H1 (cell line): ENCODE results near the gene CDKL1. TPM values are rescaled to one million over a fixed set of nuclear protein-coding genes. Genes with fewer than 3 reads are reported as not detected.
A peak's percentile ranks its signal among the peaks of the same experiment; 100 is the strongest.

ENCODE experiments used
- CTCF ChIA-PET: fragments of 300-600 bp; sonication (Branson Sonifier 250); formaldehyde crosslinking; loops from one replicate; lab custom pipeline; 2021; ENCODE audit not compliant: partially characterized antibody; lab: Charles Lee
- POLR2A ChIA-PET: fragments of 300-600 bp; sonication (Branson Sonifier 250); formaldehyde crosslinking; loops from one replicate; lab custom pipeline; 2021; ENCODE audit warnings: inconsistent platforms; ENCODE audit not compliant: partially characterized antibody; lab: Charles Lee
- DNase-seq, 2 experiments: peaks; one replicate each; pipeline versions ENCODE4 v3.0.0 to v3.0.0-alpha.2; 2010 to 2022; ENCODE audit warnings: low spot score in 2 of 2, low read depth in 1 of 2, mixed read lengths in 1 of 2
- FAIRE-seq: peaks from 2 replicates; lab custom pipeline; 2011; peaks lifted over from hg19 to GRCh38; lab: Jason Lieb, UNC
- H2AFZ ChIP-seq: 2 replicates; pipeline ENCODE4 v1.8.1; 2012; ENCODE audit warnings: low read length, inconsistent platforms
- H2AK5ac ChIP-seq: 2 replicates; pipeline ENCODE4 v1.6.1; 2013; ENCODE audit warnings: low read depth, low read length
- H2BK120ac ChIP-seq: replicated peaks from 2 replicates; pipeline ENCODE3; 2013; ENCODE audit warnings: low read depth, low read length, inconsistent platforms
- H2BK12ac ChIP-seq: 2 replicates; pipeline ENCODE4 v1.6.1; 2013; ENCODE audit warnings: low read depth, low read length
- H2BK15ac ChIP-seq: 2 replicates; pipeline ENCODE4 v1.6.1; 2013; ENCODE audit warnings: low read length
- H2BK20ac ChIP-seq: 2 replicates; pipeline ENCODE4 v1.6.1; 2013; ENCODE audit warnings: low read length
- H2BK5ac ChIP-seq: 2 replicates; pipeline ENCODE4 v1.6.1; 2013; ENCODE audit warnings: low read depth, low read length
- H3K14ac ChIP-seq: 2 replicates; pipeline ENCODE4 v1.6.1; 2013; ENCODE audit warnings: inconsistent platforms; ENCODE audit not compliant: insufficient read length
- H3K18ac ChIP-seq: 2 replicates; pipeline ENCODE4 v1.6.1; 2013; ENCODE audit warnings: low read length; ENCODE audit errors: extremely low read depth
- H3K23ac ChIP-seq: 2 replicates; pipeline ENCODE4 v1.6.1; 2013; ENCODE audit warnings: inconsistent platforms; ENCODE audit not compliant: insufficient read length
- H3K23me2 ChIP-seq: 2 replicates; pipeline ENCODE4 v1.6.1; 2013; ENCODE audit warnings: low read depth, low read length
- H3K27ac ChIP-seq: 2 replicates; pipeline ENCODE4 v1.6.1; 2011; ENCODE audit warnings: low read depth, low read length, inconsistent platforms
- H3K27me3 ChIP-seq, 4 experiments: replicated peaks in 1 of 4; 1 replicate in 1 of 4; 2 replicates in 3 of 4; pipeline versions ENCODE4 v1.6.1 to v1.8.1; 2011 to 2013; ENCODE audit warnings: low read length in 3 of 4, mild to moderate bottlenecking in 3 of 4, inconsistent platforms in 2 of 4, mixed read lengths in 2 of 4, moderate library complexity in 1 of 4; ENCODE audit not compliant: control insufficient read depth in 3 of 4, insufficient read depth in 3 of 4; ENCODE audit errors: extremely low read depth in 1 of 4
- H3K36me3 ChIP-seq, 4 experiments: 2 replicates each; pipeline versions ENCODE4 v1.6.1 to v1.8.1; 2011 to 2013; ENCODE audit warnings: mild to moderate bottlenecking in 4 of 4, low read length in 3 of 4, moderate library complexity in 2 of 4, control low read depth in 1 of 4, inconsistent platforms in 1 of 4; ENCODE audit not compliant: insufficient read depth in 4 of 4, control insufficient read depth in 2 of 4
- H3K4ac ChIP-seq: replicated peaks from 2 replicates; pipeline ENCODE3; 2013; ENCODE audit warnings: low read length, low read depth, mixed read lengths, inconsistent platforms; ENCODE audit not compliant: insufficient read length
- H3K4me1 ChIP-seq, 4 experiments: replicated peaks in 1 of 4; 1 replicate in 1 of 4; 2 replicates in 3 of 4; pipeline versions ENCODE4 v1.6.1 to v1.8.1; 2011 to 2013; ENCODE audit warnings: low read length in 3 of 4, inconsistent platforms in 2 of 4, mixed read lengths in 1 of 4; ENCODE audit not compliant: insufficient read depth in 4 of 4, control insufficient read depth in 3 of 4
- H3K4me2 ChIP-seq, 2 experiments: 2 replicates each; pipeline versions ENCODE4 v1.6.1 to v1.8.1; 2011 to 2013; ENCODE audit warnings: low read depth in 2 of 2, low read length in 2 of 2, control low read depth in 1 of 2, inconsistent platforms in 1 of 2, mild to moderate bottlenecking in 1 of 2; ENCODE audit not compliant: insufficient read depth in 1 of 2
- H3K4me3 ChIP-seq, 4 experiments: fragments of 200-600, 300-600 bp in 1 of 4; sonication (generic), shearing (Covaris generic), sonication (Bioruptor Twin) in 1 of 4; 2 replicates each; pipeline versions ENCODE4 v1.5.1 to v1.8.1; 2011 to 2016; ENCODE audit warnings: low read length in 4 of 4, low read depth in 3 of 4, control low read depth in 2 of 4, inconsistent platforms in 2 of 4, mild to moderate bottlenecking in 2 of 4, mixed read lengths in 1 of 4, moderate library complexity in 1 of 4; ENCODE audit not compliant: insufficient read depth in 2 of 4; ENCODE audit errors: extremely low read depth in 1 of 4
- H3K56ac ChIP-seq: replicated peaks from 2 replicates; pipeline ENCODE3; 2013; ENCODE audit warnings: low read depth, mild to moderate bottlenecking, mixed read lengths, low read length, inconsistent platforms; ENCODE audit not compliant: insufficient read length
- H3K79me1 ChIP-seq: 2 replicates; pipeline ENCODE4 v1.6.1; 2013; ENCODE audit warnings: low read depth, low read length, control low read depth
- H3K79me2 ChIP-seq, 2 experiments: 2 replicates each; pipeline versions ENCODE4 v1.6.1 to v1.8.1; 2012 to 2013; ENCODE audit warnings: low read length in 2 of 2, mild to moderate bottlenecking in 2 of 2, inconsistent platforms in 1 of 2; ENCODE audit not compliant: insufficient read depth in 2 of 2, control insufficient read depth in 1 of 2
- H3K9ac ChIP-seq, 4 experiments: replicated peaks in 1 of 4; 1 replicate in 1 of 4; 2 replicates in 3 of 4; pipeline versions ENCODE4 v1.6.1 to v1.8.1; 2011 to 2013; ENCODE audit warnings: low read depth in 3 of 4, low read length in 3 of 4, control low read depth in 2 of 4, mild to moderate bottlenecking in 2 of 4, moderate library complexity in 2 of 4, inconsistent platforms in 1 of 4; ENCODE audit errors: extremely low read depth in 1 of 4
- H3K9me3 ChIP-seq, 2 experiments: 2 replicates each; pipeline versions ENCODE4 v1.6.1 to v1.8.1; 2012 to 2013; ENCODE audit warnings: mild to moderate bottlenecking in 2 of 2, moderate library complexity in 2 of 2, control low read depth in 1 of 2, inconsistent platforms in 1 of 2, low read depth in 1 of 2, low read length in 1 of 2, mixed read lengths in 1 of 2; ENCODE audit not compliant: insufficient read depth in 2 of 2
- H4K20me1 ChIP-seq, 2 experiments: replicated peaks in 1 of 2; 2 replicates each; pipeline versions ENCODE3 to v1.8.1; 2011 to 2013; ENCODE audit warnings: inconsistent platforms in 2 of 2, low read length in 2 of 2, mild to moderate bottlenecking in 1 of 2; ENCODE audit not compliant: insufficient read depth in 2 of 2, control insufficient read depth in 1 of 2
- H4K5ac ChIP-seq: 2 replicates; pipeline ENCODE4 v1.6.1; 2013; ENCODE audit warnings: low read length, low read depth, mixed read lengths, inconsistent platforms; ENCODE audit not compliant: insufficient read length
- H4K8ac ChIP-seq: 2 replicates; pipeline ENCODE4 v1.8.0; 2013; ENCODE audit warnings: mild to moderate bottlenecking, moderate library complexity, low read length, inconsistent platforms; ENCODE audit not compliant: insufficient read depth; ENCODE audit errors: extremely low read depth
- H4K91ac ChIP-seq: replicated peaks from 2 replicates; pipeline ENCODE3; 2013; ENCODE audit warnings: low read length, mixed read lengths, inconsistent platforms; ENCODE audit not compliant: insufficient read length
- CEBPB ChIP-seq: IDR thresholded peaks from 2 replicates; pipeline ENCODE4 v1.6.1; 2012; ENCODE audit warnings: low read depth, low read length
- CTBP2 ChIP-seq: IDR thresholded peaks from 2 replicates; pipeline ENCODE4 v1.7.0; 2011; ENCODE audit warnings: borderline replicate concordance, mild to moderate bottlenecking, moderate library complexity, mixed read lengths, low read length; ENCODE audit not compliant: insufficient read depth, insufficient read length
- EGR1 ChIP-seq: IDR thresholded peaks from 2 replicates; pipeline ENCODE4 v1.6.1; 2011; ENCODE audit warnings: low read depth, low read length, borderline replicate concordance
- EZH2 ChIP-seq: fragments of 200-600 bp; sonication (generic); IDR thresholded peaks from 2 replicates; pipeline ENCODE4 v1.7.1; 2012; ENCODE audit warnings: low read depth, mild to moderate bottlenecking, moderate library complexity, low read length, inconsistent platforms; ENCODE audit not compliant: severe bottlenecking
- HDAC2 ChIP-seq, 2 experiments: fragments of 300-600 bp in 1 of 2; sonication (generic) in 1 of 2; IDR thresholded peaks; 2 replicates each; pipeline ENCODE4 v1.6.1; 2011 to 2012; ENCODE audit warnings: low read depth in 2 of 2, low read length in 2 of 2, mild to moderate bottlenecking in 2 of 2, moderate library complexity in 2 of 2, borderline replicate concordance in 1 of 2, inconsistent platforms in 1 of 2
- HDAC6 ChIP-seq: IDR thresholded peaks from one replicate; pipeline ENCODE4 v1.7.1; 2012; ENCODE audit warnings: low read depth, mild to moderate bottlenecking, inconsistent platforms, low read length, moderate library complexity
- POU5F1 ChIP-seq: IDR thresholded peaks from 2 replicates; pipeline ENCODE4 v1.6.1; 2011; ENCODE audit warnings: low read depth, mild to moderate bottlenecking, low read length, moderate library complexity
- SIN3A ChIP-seq, 2 experiments: IDR thresholded peaks in 1 of 2; conservative IDR thresholded peaks in 1 of 2; 2 replicates each; pipeline ENCODE4 v1.6.1; 2011 to 2012; ENCODE audit warnings: low read length in 2 of 2, improper control_type of control experiment in 1 of 2, low read depth in 1 of 2, mild to moderate bottlenecking in 1 of 2
- SP2 ChIP-seq: IDR thresholded peaks from 2 replicates; pipeline ENCODE4 v1.6.1; 2012; ENCODE audit warnings: mild to moderate bottlenecking, low read length, inconsistent platforms
- SUZ12 ChIP-seq: fragments of 200-600 bp; sonication (generic); IDR thresholded peaks from 2 replicates; pipeline ENCODE4 v1.6.1; 2012; ENCODE audit warnings: mild to moderate bottlenecking, inconsistent platforms, low read length, moderate library complexity, mixed read lengths
- TAF7 ChIP-seq: optimal IDR thresholded peaks from 2 replicates; pipeline ENCODE3; 2011; ENCODE audit warnings: low read depth, mild to moderate bottlenecking, inconsistent platforms, low read length, moderate library complexity, borderline replicate concordance
- WGBS, 2 experiments: shearing (Covaris generic) in 1 of 2; methylation state at CpG; one replicate each; pipeline versions ENCODE4 v1.1.6 to v1.1.7; 2013 to 2015; ENCODE audit warnings: low lambda C conversion rate in 2 of 2, mixed read lengths in 2 of 2, inconsistent platforms in 1 of 2, low coverage in 1 of 2, missing lambda C conversion rate in 1 of 2; ENCODE audit not compliant: insufficient replicate concordance in 2 of 2, insufficient coverage in 1 of 2, insufficient read length in 1 of 2; ENCODE audit errors: extremely low coverage in 1 of 2, missing lambda C conversion rate in 1 of 2; 5-methylcytosine and 5-hydroxymethylcytosine counted together
- polyA plus RNA-seq, 7 experiments: library from polyadenylated mRNA; depleted of rRNA in 3 of 7; stranded (reverse) in 5 of 7; unstranded in 2 of 7; fragments of >200 nt in 5 of 7; fragments of 200-250 nt in 2 of 7; gene quantifications; 1 replicate in 5 of 7; 2 replicates in 1 of 7; 4 replicates in 1 of 7; pipeline versions ENCODE4 v1.2.1 to v1.2.3, GENCODE V29; 2011 to 2013; ENCODE audit warnings: missing spikeins in 2 of 7, mixed read lengths in 2 of 7
- total RNA-seq: library from RNA; stranded (reverse); fragmentation: NEBNext Ultra II Directional; extraction: Animal tissue kit (Norgen Biotek cat#: 25700); gene quantifications from 2 replicates; pipeline ENCODE4 v1.2.1, GENCODE V29; 2021
- TF ChIP-seq, protein P1 (sequence below): IDR thresholded peaks from 2 replicates; pipeline ENCODE4 v1.6.1; 2012; ENCODE audit warnings: inconsistent platforms

CDKL1 gene
- total and polyA plus RNA-seq, 2 of the 8 experiments (the other 6 are each of a cell fraction or from before 2014, with no cell fraction given): 1.2 to 2.2 TPM

DNA sequence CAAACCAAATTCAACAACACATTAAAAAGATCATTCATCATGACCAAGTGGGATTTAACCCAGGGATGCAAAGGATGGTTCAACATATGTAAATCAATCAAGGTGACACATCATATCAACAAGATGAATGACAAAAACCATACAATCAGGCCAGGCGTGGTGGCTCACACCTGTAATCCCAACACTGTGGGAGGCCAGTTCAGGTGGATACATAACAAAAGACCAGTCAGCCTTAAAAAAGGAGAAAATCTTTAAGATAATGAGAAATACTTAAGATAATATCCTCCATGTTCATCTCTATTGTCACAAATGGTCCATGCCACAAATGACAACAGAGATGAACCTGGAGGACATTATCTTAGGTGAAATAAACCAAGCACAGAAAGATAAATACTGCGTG lies 97.1 kb downstream of the CDKL1 start:
- no peak overlapping the region for H3K4me2 ChIP-seq
- CTCF ChIA-PET: no interaction called here
- no peak overlapping the region for H3K18ac ChIP-seq
- no peak for TF ChIP-seq SIN3A (conservative IDR thresholded peaks at IDR 0.05 in 1 of 2, IDR thresholded peaks at IDR 0.05 in 1 of 2; ENCODE audit: low read depth in 1 of 2, low read length in 2 of 2)
- no peak for TF ChIP-seq SUZ12
- TF ChIP-seq SP2: no peak
- TF ChIP-seq EGR1: no peak
- no peak for TF ChIP-seq HDAC2 (IDR thresholded peaks at IDR 0.05; ENCODE audit: borderline replicate concordance in 1 of 2, low read depth in 2 of 2, low read length in 2 of 2)
- no peak for TF ChIP-seq CTBP2
- TF ChIP-seq POU5F1: 0 out of 2 replicates have a peak, but pooled peaks have one; percentile 51
- TF ChIP-seq CEBPB: no peak
- TF ChIP-seq TAF7: no peak
- no peak for TF ChIP-seq EZH2
- TF ChIP-seq HDAC6: no peak
- TF ChIP-seq, protein P1, sequence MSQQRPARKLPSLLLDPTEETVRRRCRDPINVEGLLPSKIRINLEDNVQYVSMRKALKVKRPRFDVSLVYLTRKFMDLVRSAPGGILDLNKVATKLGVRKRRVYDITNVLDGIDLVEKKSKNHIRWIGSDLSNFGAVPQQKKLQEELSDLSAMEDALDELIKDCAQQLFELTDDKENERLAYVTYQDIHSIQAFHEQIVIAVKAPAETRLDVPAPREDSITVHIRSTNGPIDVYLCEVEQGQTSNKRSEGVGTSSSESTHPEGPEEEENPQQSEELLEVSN: no peak

More for the DNA sequence above, 97.1 kb downstream of the CDKL1 start:
- H3K9ac ChIP-seq: no peak overlapping the region
- H2BK12ac ChIP-seq: no peak overlapping the region
- no peak for DNase-seq
- POLR2A ChIA-PET: no interaction called here
- no peak overlapping the region for H2BK120ac ChIP-seq
- no peak overlapping the region for H2BK20ac ChIP-seq
- peaks cover 0 to 2% of the 10 kb centered on the region in 2 experiments; a peak in 1 of 4 replicates for H3K9me3 ChIP-seq
- H3K14ac ChIP-seq: no peak overlapping the region
- H2BK5ac ChIP-seq: no peak overlapping the region; the same call in 1 of the 2 replicates
- H3K36me3 ChIP-seq: peaks cover 0 to 19% (median 4%) of the 10 kb centered on the region in 4 experiments; a peak in 4 of 8 replicates
- no peak overlapping the region for H3K4ac ChIP-seq
- no peaks in the 10 kb centered on the region for H4K20me1 ChIP-seq
- 74% methylated on average over 2 of the region's 2 CpGs; no CpG with 5 or more reads in 1 of the 2 experiments for WGBS, 2 experiments
- no peaks in the 10 kb centered on the region for H3K23me2 ChIP-seq
- no peaks in the 10 kb centered on the region for H3K27me3 ChIP-seq
- no peak overlapping the region for H4K91ac ChIP-seq
- no peak overlapping the region for H2AFZ ChIP-seq
- no peak overlapping the region for H4K8ac ChIP-seq
- H2BK15ac ChIP-seq: no peak overlapping the region
- no peak overlapping the region for H3K27ac ChIP-seq
- peaks cover 0 to 3% (median 0%) of the 10 kb centered on the region in 4 experiments; a peak in 1 of 7 replicates for H3K4me1 ChIP-seq
- no peak for FAIRE-seq
- H2AK5ac ChIP-seq: no peak overlapping the region
- peaks cover 0 to 34% of the 10 kb centered on the region in 2 experiments; a peak in 2 of 4 replicates for H3K79me2 ChIP-seq
- no peak overlapping the region for H3K4me3 ChIP-seq
- H3K79me1 ChIP-seq: no peaks in the 10 kb centered on the region
- H3K23ac ChIP-seq: no peak overlapping the region
- H4K5ac ChIP-seq: no peak overlapping the region
- no peak overlapping the region for H3K56ac ChIP-seq
